Measurements from ENCODE around the gene ACR. TPM values are rescaled to one million over a fixed set of nuclear protein-coding genes. Genes with fewer than 3 reads are reported as not detected.
A peak's percentile ranks its signal among the peaks of the same experiment; 100 is the strongest.

Gene ACR
- total and polyA plus RNA-seq, 10 of the 15 experiments (the other 5 are each of a cell fraction or from before 2014, with no cell fraction given) = not detected

GRCh38 chr22:50731811-50732624 is 6.0 kb upstream of the ACR start:
- H3K27ac ChIP-seq (ENCODE audit: control insufficient read depth, insufficient read depth) = no peak overlapping the region
- H3K4me1 ChIP-seq (ENCODE audit: control insufficient read depth, insufficient read depth, low read length) = no peaks in the 10 kb centered on the region
- H3K9me3 ChIP-seq (replicated peaks; ENCODE audit: control insufficient read depth, insufficient read depth, low read length) = no peaks in the 10 kb centered on the region
- no peak overlapping the region for H3K4me2 ChIP-seq (ENCODE audit: control insufficient read depth, insufficient read depth)
- H3K4me3 ChIP-seq = no peak overlapping the region
- H3K79me2 ChIP-seq (ENCODE audit: control insufficient read depth, insufficient read depth, low read length) = no peaks in the 10 kb centered on the region
- H3K9ac ChIP-seq (ENCODE audit: control insufficient read depth, insufficient read depth, low read length) = no peak overlapping the region
- no TSS peak for BruUV-seq (replicated peaks)
- no peaks in the 10 kb centered on the region for H4K20me1 ChIP-seq (ENCODE audit: control insufficient read depth, insufficient read depth)
- peak; percentile 52 for TF ChIP-seq SMC3 (IDR thresholded peaks at IDR 0.05; ENCODE audit: borderline replicate concordance, low read length)
- TF ChIP-seq ZBED1 (IDR thresholded peaks at IDR 0.05; ENCODE audit: borderline replicate concordance) = no peak
- TF ChIP-seq GATAD2B (conservative IDR thresholded peaks at IDR 0.05; ENCODE audit: low read depth) = 0 out of 2 replicates have a peak, but pooled peaks have one; percentile 34
- TF ChIP-seq CTCF (IDR thresholded peaks at IDR 0.05 in 2 of 3, conservative IDR thresholded peaks at IDR 0.05 in 1 of 3; ENCODE audit: control insufficient read depth in 2 of 3, extremely low read depth in 1 of 3, insufficient read depth in 1 of 3, low read depth in 3 of 3, low read length in 3 of 3) = peak; percentile 70 to 83 (median 83)
- TF ChIP-seq, protein P1, sequence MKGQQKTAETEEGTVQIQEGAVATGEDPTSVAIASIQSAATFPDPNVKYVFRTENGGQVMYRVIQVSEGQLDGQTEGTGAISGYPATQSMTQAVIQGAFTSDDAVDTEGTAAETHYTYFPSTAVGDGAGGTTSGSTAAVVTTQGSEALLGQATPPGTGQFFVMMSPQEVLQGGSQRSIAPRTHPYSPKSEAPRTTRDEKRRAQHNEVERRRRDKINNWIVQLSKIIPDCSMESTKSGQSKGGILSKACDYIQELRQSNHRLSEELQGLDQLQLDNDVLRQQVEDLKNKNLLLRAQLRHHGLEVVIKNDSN (IDR thresholded peaks at IDR 0.05; ENCODE audit: borderline replicate concordance, extremely low read length, insufficient read depth, low read depth, low read length) = peak; percentile 52
- peak; percentile 47 to 78; a peak in 3 of 4 replicates for TF ChIP-seq BHLHE40 (IDR thresholded peaks at IDR 0.05; ENCODE audit: borderline replicate concordance in 1 of 2, low read depth in 2 of 2, low read length in 1 of 2)
- TF ChIP-seq RAD21 (IDR thresholded peaks at IDR 0.05; ENCODE audit: insufficient read depth, low read depth, low read length) = peak; percentile 66
- TF ChIP-seq MAX (IDR thresholded peaks at IDR 0.05; ENCODE audit: low read depth, low read length) = peak; percentile 68
- TF ChIP-seq YY1 (IDR thresholded peaks at IDR 0.05; ENCODE audit: low read depth, low read length) = no peak
- TF ChIP-seq POU2F2 (IDR thresholded peaks at IDR 0.05; ENCODE audit: borderline replicate concordance, low read depth, low read length) = peak; percentile 20; the same call in 1 of the 3 replicates
- TF ChIP-seq PAX8 (IDR thresholded peaks at IDR 0.05) = no peak
- TF ChIP-seq, protein P2, sequence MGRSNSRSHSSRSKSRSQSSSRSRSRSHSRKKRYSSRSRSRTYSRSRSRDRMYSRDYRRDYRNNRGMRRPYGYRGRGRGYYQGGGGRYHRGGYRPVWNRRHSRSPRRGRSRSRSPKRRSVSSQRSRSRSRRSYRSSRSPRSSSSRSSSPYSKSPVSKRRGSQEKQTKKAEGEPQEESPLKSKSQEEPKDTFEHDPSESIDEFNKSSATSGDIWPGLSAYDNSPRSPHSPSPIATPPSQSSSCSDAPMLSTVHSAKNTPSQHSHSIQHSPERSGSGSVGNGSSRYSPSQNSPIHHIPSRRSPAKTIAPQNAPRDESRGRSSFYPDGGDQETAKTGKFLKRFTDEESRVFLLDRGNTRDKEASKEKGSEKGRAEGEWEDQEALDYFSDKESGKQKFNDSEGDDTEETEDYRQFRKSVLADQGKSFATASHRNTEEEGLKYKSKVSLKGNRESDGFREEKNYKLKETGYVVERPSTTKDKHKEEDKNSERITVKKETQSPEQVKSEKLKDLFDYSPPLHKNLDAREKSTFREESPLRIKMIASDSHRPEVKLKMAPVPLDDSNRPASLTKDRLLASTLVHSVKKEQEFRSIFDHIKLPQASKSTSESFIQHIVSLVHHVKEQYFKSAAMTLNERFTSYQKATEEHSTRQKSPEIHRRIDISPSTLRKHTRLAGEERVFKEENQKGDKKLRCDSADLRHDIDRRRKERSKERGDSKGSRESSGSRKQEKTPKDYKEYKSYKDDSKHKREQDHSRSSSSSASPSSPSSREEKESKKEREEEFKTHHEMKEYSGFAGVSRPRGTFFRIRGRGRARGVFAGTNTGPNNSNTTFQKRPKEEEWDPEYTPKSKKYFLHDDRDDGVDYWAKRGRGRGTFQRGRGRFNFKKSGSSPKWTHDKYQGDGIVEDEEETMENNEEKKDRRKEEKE (IDR thresholded peaks at IDR 0.05) = no peak
- no peaks in the 10 kb centered on the region; a peak in 1 of 4 replicates for H3K27me3 ChIP-seq (replicated peaks in 1 of 2; ENCODE audit: control insufficient read depth in 2 of 2, insufficient read depth in 2 of 2, low read length in 1 of 2)
- peak; percentile 96 for ATAC-seq
- no peak overlapping the region; the same call in 1 of the 2 replicates for H2AFZ ChIP-seq (ENCODE audit: control insufficient read depth, low read depth, low read length)
- ChIA-PET RAD21 (ENCODE audit: unreplicated experiment) (no interaction called here), CTCF (interaction anchor here (0.7 kb wide), 1 partner anchor 25 kb away, joined by 3 read pairs; no protein-coding TSS in a partner anchor), POLR2A (no interaction called here), SMC1A (ENCODE audit: uncharacterized antibody, unreplicated experiment) (no interaction called here)
- no peak for FAIRE-seq
- intact Hi-C loops (cut with micrococcal nuclease; ENCODE audit: unreplicated experiment) (no loop called here), in situ Hi-C loops (cut with MboI) (no loop called here)
- DNase-seq (ENCODE audit: low read depth, low spot score) = no peak
- WGBS (ENCODE audit: insufficient coverage, insufficient replicate concordance, low lambda C conversion rate, missing lambda C conversion rate) = 38% methylated on average over 32 of the region's 32 CpGs
- H3K36me3 ChIP-seq (ENCODE audit: control insufficient read depth in 2 of 2, insufficient read depth in 2 of 2, low read length in 1 of 2) = no peaks in the 10 kb centered on the region
